Uterus (tissue), 4 donors: ENCODE results near the gene GLYR1. TPM values are rescaled to one million over a fixed set of nuclear protein-coding genes. Genes with fewer than 3 reads are reported as not detected.

Experiments
- DNase-seq, 2 donors: peaks; one replicate each; pipeline ENCODE4 v3.0.0-alpha.2; 2019 to 2020
- H3K27ac ChIP-seq, 2 donors: fragments of 200-600 bp; sonication (generic); 1 replicate in 1 of 2; 2 replicates in 1 of 2; pipeline ENCODE4 v1.5.1; 2016 to 2018
- H3K27me3 ChIP-seq, 2 donors: fragments of 200-600 bp; sonication (generic); one replicate each; pipeline ENCODE4 v1.5.1; 2018 to 2019; ENCODE audit warnings: control low read depth in 1 of 2
- H3K36me3 ChIP-seq, 2 donors: fragments of 200-600 bp; sonication (generic); one replicate each; pipeline ENCODE4 v1.5.1; 2019; ENCODE audit warnings: control low read depth in 1 of 2
- H3K4me1 ChIP-seq, 2 donors: fragments of 200-600 bp; sonication (generic); one replicate each; pipeline ENCODE4 v1.5.1; 2018 to 2019; ENCODE audit warnings: control low read depth in 1 of 2
- H3K4me3 ChIP-seq, 2 donors: fragments of 200-600 bp; sonication (generic); 1 replicate in 1 of 2; 2 replicates in 1 of 2; pipeline ENCODE4 v1.5.1; 2018 to 2019; ENCODE audit warnings: mild to moderate bottlenecking in 1 of 2
- H3K9me3 ChIP-seq, 2 donors: fragments of 200-600 bp; sonication (generic); one replicate each; pipeline ENCODE4 v1.5.1; 2019; ENCODE audit warnings: control low read depth in 1 of 2
- POLR2A ChIP-seq, 2 donors: fragments of 450-650 bp; IDR thresholded peaks; one replicate each; pipeline ENCODE4 v1.6.1; 2016; ENCODE audit warnings: antibody characterized with exemption in 2 of 2, mild to moderate bottlenecking in 1 of 2, moderate library complexity in 1 of 2
- intact Hi-C: fragments of 100-400 bp; cut with DNase I; formaldehyde crosslinking; loops from one replicate; pipeline ENCODE4 v1.15.1; 2023; ENCODE audit warnings: low total_unique reads
- total RNA-seq, 4 donors: library from RNA; depleted of rRNA in 3 of 4; stranded (reverse); fragments of >200 nt in 3 of 4; gene quantifications; one replicate each; pipeline versions ENCODE4 v1.1.0 to v1.2.4, GENCODE V29; 2014 to 2023
- TF ChIP-seq, protein P1 (sequence below), 4 experiments: fragments of 200-600 bp in 2 of 4; fragments of 450-650 bp in 2 of 4; sonication (generic) in 2 of 4; IDR thresholded peaks; one replicate each; pipeline ENCODE4 v1.5.1; 2016 to 2019; ENCODE audit warnings: antibody characterized with exemption in 4 of 4, mild to moderate bottlenecking in 2 of 4, moderate library complexity in 1 of 4
- donor health status: DM: yes; HTN: yes; CAD: no.

Gene GLYR1
- total RNA-seq, 4 donors from 2014 or later = 26.6 to 86.3 (median 47.1) TPM

DNA sequence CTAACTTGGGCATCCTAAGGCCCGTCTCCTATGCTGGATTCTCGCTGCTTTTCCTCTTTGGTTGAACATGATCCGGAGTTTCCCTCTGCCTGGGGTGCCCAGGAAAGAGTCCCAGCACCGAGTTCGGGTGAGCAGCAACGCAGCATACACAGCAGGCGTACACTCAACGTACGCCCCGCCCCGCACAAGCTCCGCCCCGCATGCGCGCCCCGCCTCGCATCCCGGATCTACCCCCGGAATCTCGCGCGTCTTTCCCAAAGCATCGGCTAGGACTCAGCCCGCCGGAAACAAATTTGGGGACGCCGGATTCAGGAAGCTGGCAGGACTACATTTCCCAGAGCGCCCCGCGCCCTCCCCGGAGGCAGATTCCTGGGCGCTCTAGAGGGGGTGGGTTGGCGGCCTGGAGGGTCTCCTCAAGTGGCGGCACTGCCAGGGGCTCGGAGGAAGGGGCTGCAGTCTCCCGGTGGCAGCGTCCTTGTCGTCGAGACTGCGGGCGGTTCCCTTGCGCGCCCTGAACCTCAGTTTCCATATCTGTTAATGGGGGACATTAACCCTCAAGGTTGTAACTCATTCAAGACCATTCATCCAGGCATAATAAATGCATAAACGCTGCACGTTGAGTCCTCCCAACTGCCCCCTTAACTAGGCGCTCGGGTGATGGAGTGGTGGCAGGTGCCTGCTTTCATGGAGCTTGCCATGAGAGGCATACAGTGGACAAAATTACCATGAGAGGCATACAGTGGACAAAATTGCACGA lies 78.4 kb downstream of the GLYR1 start:
- peaks cover 0 to 15% of the 10 kb centered on the region in 2 donors for H3K4me1 ChIP-seq
- no peaks in the 10 kb centered on the region for H3K27me3 ChIP-seq
- H3K9me3 ChIP-seq = no peaks in the 10 kb centered on the region
- intact Hi-C loops = loop anchor here (5.0 kb wide), 1 partner anchor 34 kb away; the partner anchor contains the start of gene ROGDI
- TF ChIP-seq POLR2A (IDR thresholded peaks at IDR 0.05) = peak; percentile 82 to 85
- TF ChIP-seq, protein P1, sequence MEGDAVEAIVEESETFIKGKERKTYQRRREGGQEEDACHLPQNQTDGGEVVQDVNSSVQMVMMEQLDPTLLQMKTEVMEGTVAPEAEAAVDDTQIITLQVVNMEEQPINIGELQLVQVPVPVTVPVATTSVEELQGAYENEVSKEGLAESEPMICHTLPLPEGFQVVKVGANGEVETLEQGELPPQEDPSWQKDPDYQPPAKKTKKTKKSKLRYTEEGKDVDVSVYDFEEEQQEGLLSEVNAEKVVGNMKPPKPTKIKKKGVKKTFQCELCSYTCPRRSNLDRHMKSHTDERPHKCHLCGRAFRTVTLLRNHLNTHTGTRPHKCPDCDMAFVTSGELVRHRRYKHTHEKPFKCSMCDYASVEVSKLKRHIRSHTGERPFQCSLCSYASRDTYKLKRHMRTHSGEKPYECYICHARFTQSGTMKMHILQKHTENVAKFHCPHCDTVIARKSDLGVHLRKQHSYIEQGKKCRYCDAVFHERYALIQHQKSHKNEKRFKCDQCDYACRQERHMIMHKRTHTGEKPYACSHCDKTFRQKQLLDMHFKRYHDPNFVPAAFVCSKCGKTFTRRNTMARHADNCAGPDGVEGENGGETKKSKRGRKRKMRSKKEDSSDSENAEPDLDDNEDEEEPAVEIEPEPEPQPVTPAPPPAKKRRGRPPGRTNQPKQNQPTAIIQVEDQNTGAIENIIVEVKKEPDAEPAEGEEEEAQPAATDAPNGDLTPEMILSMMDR (IDR thresholded peaks at IDR 0.05) = peak in 1 of 4 experiments; percentile 8
- H3K4me3 ChIP-seq = peak overlapping the region; percentile 54 to 67
- no peaks in the 10 kb centered on the region for H3K36me3 ChIP-seq
- H3K27ac ChIP-seq = peak overlapping the region; percentile 91 to 92
- DNase-seq = peak; percentile 96 to 97

DNA sequence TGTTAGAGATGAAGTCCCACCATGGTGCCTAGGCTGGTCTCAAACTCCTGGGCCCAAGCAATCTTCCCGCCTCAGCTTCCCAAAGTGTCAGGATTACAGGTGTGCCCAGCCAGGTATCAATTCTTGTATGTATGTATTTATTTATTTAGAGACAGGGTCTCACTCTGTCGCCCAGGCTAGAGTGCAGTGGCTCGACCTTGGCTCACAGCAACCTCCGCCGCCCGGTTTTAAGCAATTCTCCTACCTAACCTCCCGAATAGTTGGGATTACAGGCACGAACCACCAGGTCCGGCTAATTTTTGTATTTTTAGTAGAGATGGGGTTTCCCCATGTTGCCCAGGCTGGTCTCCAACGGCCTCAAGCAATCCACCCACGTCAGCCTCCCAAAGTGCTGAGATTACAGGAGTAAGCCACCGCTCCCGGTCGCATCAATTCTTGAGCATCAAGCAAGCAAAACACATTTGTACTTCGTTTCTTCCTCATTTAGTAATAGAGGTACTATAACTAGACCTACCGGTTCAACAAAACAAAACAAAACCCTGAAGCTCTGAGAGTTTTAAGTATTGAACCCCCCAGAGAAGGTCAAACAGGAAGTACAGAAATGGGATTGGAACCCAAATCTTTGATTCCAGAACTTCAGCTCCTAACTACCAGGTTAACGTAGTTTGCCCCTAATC lies 79.1 kb downstream of the GLYR1 start:
- DNase-seq = peak; percentile 36 to 39
- H3K27me3 ChIP-seq = no peaks in the 10 kb centered on the region
- intact Hi-C loops = loop anchor here (5.0 kb wide), 1 partner anchor 34 kb away; the partner anchor contains the start of gene ROGDI

DNA sequence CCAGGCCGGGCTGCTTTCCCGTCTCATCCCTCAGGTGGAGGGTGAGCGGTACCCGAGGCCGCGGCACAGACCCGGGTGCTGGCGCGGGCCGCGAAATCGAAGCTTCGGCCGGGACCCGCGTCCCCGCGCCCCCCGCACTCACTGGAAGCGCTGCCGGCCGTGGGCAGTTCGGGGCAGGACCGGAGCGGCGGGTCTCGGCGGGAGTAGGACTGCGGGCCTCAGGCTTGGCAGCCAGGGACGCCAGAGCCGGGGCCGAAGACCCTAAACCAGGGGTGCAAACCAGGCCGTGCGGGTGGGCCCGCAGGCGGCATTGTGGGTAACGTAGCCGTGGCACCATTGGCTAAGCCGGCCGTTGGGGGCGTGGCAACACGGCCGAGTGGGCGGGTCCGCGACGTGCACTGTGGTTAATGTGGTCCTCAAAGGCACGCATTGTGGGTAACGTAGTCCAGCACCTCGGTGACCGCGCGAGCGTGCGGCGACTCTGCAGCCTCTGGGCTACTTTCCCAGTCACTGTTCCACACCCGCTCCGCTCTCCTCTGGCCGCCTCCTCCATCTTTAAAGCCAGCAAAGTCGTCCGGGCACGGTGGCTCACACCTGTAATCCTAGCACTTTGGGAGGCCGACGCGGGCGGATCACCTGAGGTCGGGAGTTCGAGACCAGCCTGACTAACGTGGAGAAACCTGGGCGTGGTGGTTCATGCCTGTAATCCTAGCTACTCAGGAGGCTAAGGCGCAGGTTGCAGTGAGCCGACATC lies 80.0 kb downstream of the GLYR1 start, which contains the start of gene ZNF500:
Gene ZNF500, minus strand, starts transcription at position 288 of the 754 bp plus-strand sequence. CDS start 1,184 bp downstream, outside the sequence.
- H3K36me3 ChIP-seq = no peaks in the 10 kb centered on the region
- H3K9me3 ChIP-seq = no peaks in the 10 kb centered on the region
- intact Hi-C loops = loop anchor here (5.0 kb wide), 1 partner anchor 35 kb away; the partner anchor contains the start of gene ROGDI
- peak within 1 kb of the TSS; percentile 91 to 92 for H3K27ac ChIP-seq
- H3K27me3 ChIP-seq = no peaks in the 10 kb centered on the region
- peak within 1 kb of the TSS; percentile 71 to 88 for H3K4me3 ChIP-seq
- H3K4me1 ChIP-seq = peaks cover 0 to 15% of the 10 kb centered on the region in 2 donors
- peak; percentile 58 to 66 for TF ChIP-seq POLR2A (IDR thresholded peaks at IDR 0.05)
- TF ChIP-seq, protein P1 (IDR thresholded peaks at IDR 0.05) = peak in 2 of 4 experiments; percentile 9 to 11
- DNase-seq = peak; percentile 97 to 99

More for the DNA sequence above, 79.1 kb downstream of the GLYR1 start:
- H3K36me3 ChIP-seq = no peaks in the 10 kb centered on the region
- TF ChIP-seq POLR2A (IDR thresholded peaks at IDR 0.05) = no peak
- TF ChIP-seq, protein P1 (IDR thresholded peaks at IDR 0.05) = no peak
- H3K4me1 ChIP-seq = peaks cover 0 to 15% of the 10 kb centered on the region in 2 donors
- H3K27ac ChIP-seq = peak overlapping the region; percentile 91 to 92
- no peaks in the 10 kb centered on the region for H3K9me3 ChIP-seq
- peak overlapping the region; percentile 54 to 67 for H3K4me3 ChIP-seq

DNA sequence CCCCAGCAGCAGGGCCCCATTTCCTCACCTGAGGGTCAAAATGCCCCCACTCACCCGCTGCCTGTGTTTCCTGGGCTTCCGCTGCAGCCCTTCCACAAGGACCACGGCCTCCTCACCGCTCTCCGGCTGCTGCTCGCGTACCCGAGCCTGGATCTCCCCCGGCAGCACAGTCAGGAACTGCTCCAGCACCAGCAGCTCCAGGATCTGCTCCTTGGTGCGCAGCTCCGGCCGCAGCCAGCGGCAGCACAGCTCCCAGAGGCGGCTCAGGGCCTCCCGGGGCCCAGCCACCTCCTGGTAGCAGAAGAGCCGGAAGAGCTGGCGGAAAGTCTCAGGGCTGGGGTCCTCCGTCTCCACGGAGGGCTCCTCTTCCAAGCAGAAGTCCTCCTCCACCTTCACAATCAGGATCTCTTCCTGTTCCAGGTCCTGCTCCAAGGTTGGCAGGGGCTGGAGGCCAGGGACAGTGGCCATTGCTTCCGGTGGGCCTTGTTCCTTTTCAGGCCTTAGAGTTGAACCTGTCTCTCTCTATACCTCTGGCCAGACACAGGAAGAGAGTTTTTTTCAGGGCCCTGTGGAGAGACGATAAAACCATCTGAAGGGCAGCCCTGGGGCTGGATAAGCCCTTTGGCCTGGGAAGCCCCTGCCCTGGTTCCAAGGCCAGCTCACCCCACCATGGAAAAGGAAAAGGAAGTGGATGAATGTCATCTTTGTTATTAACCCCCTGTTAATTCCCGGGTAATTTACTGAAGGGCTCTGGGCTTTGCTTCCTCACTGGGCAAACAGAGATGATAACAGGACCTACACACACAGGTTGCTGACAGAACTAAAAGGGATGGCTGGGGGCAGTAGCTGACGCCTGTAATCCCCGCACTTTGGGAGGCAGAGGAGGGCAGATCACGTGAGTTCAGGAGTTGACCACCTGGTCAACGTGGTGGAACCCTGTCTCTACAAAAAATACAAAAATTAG lies 81.3 kb downstream of the GLYR1 start:
- Histone ChIP-seq H3K27ac (no peak overlapping the region), H3K4me1 (peaks cover 0 to 15% of the 10 kb centered on the region in 2 donors)

More for the DNA sequence above, 81.3 kb downstream of the GLYR1 start:
- TF ChIP-seq POLR2A (IDR thresholded peaks at IDR 0.05) = no peak
- TF ChIP-seq, protein P1 (IDR thresholded peaks at IDR 0.05) = no peak
- no peak for DNase-seq
- intact Hi-C loops = loop anchor here (5.0 kb wide), 1 partner anchor 37 kb away; the partner anchor contains the start of gene ROGDI
- no peaks in the 10 kb centered on the region for H3K36me3 ChIP-seq
- H3K4me3 ChIP-seq = peak overlapping the region; percentile 71 to 88
- H3K27me3 ChIP-seq = no peaks in the 10 kb centered on the region
- H3K9me3 ChIP-seq = no peaks in the 10 kb centered on the region
